ENCODE data around the gene SCN1B.

The SCN1B gene

DNA sequence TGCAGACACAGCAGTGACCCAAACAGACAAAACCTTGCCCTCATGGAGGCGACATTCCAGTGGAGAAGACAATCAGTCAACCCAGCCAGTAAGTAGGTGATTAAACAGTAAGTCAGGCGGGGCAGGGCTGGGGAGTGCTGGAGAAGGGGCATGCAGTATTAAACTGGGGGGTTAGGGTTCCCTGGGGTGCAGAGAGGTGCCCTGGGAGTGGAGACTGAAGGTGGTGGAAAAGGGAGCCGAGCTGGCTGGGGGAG, 54.2 kb downstream of the SCN1B start:
- Histone ChIP-seq H3K4me1 (ENCODE audit: control insufficient read depth, insufficient read depth, low read length) (no peaks in the 10 kb centered on the region), H3K36me3 (ENCODE audit: control insufficient read depth, insufficient read depth, low read length) (no peaks in the 10 kb centered on the region), H3K9me3 (ENCODE audit: control insufficient read depth, low read length) (no peaks in the 10 kb centered on the region), H3K27ac (ENCODE audit: insufficient read depth, low read depth, low read length, poor library complexity, severe bottlenecking) (no peak overlapping the region), H3K4me3 (ENCODE audit: insufficient read depth, low read depth, low read length) (no peak overlapping the region), H3K27me3 (ENCODE audit: control insufficient read depth, insufficient read depth, low read length, poor library complexity, severe bottlenecking) (no peaks in the 10 kb centered on the region)
- WGBS, 2 experiments, result 88 to 89% methylated on average over 3 of the region's 3 CpGs

DNA sequence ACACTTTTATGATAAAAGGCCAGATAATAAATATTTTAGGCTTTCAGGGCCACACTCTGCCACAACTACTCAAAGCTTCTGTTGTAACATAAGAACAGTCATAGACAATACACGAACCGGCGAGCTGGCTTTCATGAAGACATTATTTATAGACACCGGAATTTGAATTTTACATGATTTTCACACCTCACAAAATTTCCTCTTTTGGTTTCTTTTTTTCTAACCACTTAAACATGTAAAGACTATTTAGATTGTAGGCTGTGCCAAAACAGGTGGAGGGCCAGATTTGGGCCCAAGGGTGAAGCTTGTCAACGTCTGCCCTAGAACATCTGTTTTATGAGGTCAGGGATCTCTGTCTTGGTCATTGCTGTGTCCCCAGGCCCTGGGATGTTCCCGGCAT, 55.7 kb downstream of the SCN1B start:
- no peaks in the 10 kb centered on the region for H3K36me3 ChIP-seq (ENCODE audit: control insufficient read depth, insufficient read depth, low read length)
- no peak overlapping the region for H3K4me3 ChIP-seq (ENCODE audit: insufficient read depth, low read depth, low read length)
- H3K9me3 ChIP-seq (ENCODE audit: control insufficient read depth, low read length), result no peaks in the 10 kb centered on the region
- 83 to 87% methylated on average over 6 of the region's 6 CpGs for WGBS, 2 experiments
- H3K4me1 ChIP-seq (ENCODE audit: control insufficient read depth, insufficient read depth, low read length), result no peaks in the 10 kb centered on the region
- peaks cover 1% of the 10 kb centered on the region for H3K27me3 ChIP-seq (ENCODE audit: control insufficient read depth, insufficient read depth, low read length, poor library complexity, severe bottlenecking)
- no peak overlapping the region for H3K27ac ChIP-seq (ENCODE audit: insufficient read depth, low read depth, low read length, poor library complexity, severe bottlenecking)

DNA sequence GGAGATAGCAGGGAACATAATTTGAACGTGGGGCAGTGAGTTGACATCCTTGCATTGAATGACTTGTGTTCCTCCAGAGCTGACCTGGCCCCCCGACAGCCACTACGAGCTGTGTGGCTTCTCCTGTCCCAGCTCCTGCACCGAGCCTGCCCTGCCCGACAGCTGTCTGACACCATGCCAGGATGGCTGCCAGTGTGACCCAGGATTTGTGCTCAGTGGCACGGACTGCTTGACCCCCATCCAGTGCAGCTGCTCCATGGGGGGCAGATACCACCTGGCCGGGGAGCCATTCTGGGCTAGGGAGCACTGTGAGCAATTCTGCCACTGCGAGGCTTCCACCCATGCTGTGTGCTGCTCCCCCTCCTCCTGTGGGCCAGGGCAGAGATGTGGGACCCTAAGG, 56.2 kb downstream of the SCN1B start:
- no peaks in the 10 kb centered on the region for H3K9me3 ChIP-seq (ENCODE audit: control insufficient read depth, low read length)
- no peaks in the 10 kb centered on the region for H3K4me1 ChIP-seq (ENCODE audit: control insufficient read depth, insufficient read depth, low read length)
- no peaks in the 10 kb centered on the region for H3K36me3 ChIP-seq (ENCODE audit: control insufficient read depth, insufficient read depth, low read length)
- H3K4me3 ChIP-seq (ENCODE audit: insufficient read depth, low read depth, low read length), result no peak overlapping the region
- 90% methylated on average over 8 of the region's 8 CpGs for WGBS, 2 experiments
- H3K27me3 ChIP-seq (ENCODE audit: control insufficient read depth, insufficient read depth, low read length, poor library complexity, severe bottlenecking), result peaks cover 4% of the 10 kb centered on the region
- no peak overlapping the region for H3K27ac ChIP-seq (ENCODE audit: insufficient read depth, low read depth, low read length, poor library complexity, severe bottlenecking)

DNA sequence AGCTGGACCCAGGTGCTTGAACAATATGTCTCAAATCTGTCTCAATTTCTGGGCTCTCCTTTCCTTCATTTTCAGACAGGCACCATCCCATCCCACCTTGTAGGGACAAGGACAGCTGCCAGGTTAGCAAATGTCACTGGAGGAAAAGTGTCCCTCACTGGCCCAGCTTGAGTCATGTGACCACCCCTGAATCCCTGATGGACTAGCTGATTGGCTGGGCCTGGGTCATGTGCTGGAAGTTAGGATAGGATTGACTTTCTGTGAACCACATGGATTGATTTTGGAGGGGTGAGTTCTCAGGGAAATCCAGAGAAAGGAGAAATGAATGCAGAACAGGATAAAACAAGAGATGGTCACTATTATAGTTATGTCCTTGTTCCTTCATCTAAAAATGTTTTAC, 57.1 kb downstream of the SCN1B start:
- H3K36me3 ChIP-seq (ENCODE audit: control insufficient read depth, insufficient read depth, low read length), result no peaks in the 10 kb centered on the region
- no peak overlapping the region for H3K27ac ChIP-seq (ENCODE audit: insufficient read depth, low read depth, low read length, poor library complexity, severe bottlenecking)
- H3K4me1 ChIP-seq (ENCODE audit: control insufficient read depth, insufficient read depth, low read length), result no peaks in the 10 kb centered on the region
- no peak overlapping the region for H3K4me3 ChIP-seq (ENCODE audit: insufficient read depth, low read depth, low read length)
- no peaks in the 10 kb centered on the region for H3K9me3 ChIP-seq (ENCODE audit: control insufficient read depth, low read length)
- H3K27me3 ChIP-seq (ENCODE audit: control insufficient read depth, insufficient read depth, low read length, poor library complexity, severe bottlenecking), result peaks cover 4% of the 10 kb centered on the region

DNA sequence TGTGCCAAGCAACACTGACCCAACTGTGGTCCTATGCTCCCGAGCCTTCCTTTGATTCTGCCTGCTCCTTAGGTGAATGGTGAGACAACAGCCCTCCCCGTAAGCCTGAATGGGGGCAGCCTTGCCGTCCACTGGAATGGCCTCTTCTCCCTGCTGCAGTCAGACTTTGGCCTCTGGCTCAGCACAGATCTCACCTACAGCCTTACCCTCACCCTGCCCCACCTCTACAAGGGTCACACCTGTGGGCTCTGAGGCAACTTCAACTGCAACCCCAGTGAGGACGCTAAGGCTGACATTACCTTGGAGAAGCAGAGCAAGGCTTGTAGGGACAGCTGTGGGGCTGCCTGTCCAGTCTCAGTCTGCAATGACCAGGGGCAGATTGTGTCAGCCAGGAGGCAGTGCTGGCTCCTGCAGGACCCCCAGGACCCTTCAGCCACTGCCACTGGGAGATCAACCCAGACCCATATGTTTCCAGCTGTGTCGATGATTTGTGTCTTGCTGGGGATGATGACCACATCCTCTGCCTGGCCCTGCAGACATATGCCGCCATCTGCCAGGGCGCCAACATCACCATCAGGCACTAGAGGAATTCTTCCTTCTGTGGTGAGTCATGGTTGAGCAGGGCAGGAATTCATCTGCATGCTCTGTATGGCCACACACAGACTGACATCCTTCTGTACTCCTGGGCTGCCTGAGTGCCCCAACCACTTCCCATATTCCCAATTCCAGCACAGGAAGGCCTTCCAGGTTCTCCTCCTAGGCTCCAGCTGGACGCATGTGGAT, 58.1 kb downstream of the SCN1B start:
- H3K36me3 ChIP-seq (ENCODE audit: control insufficient read depth, insufficient read depth, low read length), result no peaks in the 10 kb centered on the region
- no peaks in the 10 kb centered on the region for H3K4me1 ChIP-seq (ENCODE audit: control insufficient read depth, insufficient read depth, low read length)
- 89% methylated on average over 8 of the region's 8 CpGs for WGBS, 2 experiments
- H3K27ac ChIP-seq (ENCODE audit: insufficient read depth, low read depth, low read length, poor library complexity, severe bottlenecking), result no peak overlapping the region
- no peak overlapping the region for H3K4me3 ChIP-seq (ENCODE audit: insufficient read depth, low read depth, low read length)
- peaks cover 4% of the 10 kb centered on the region for H3K27me3 ChIP-seq (ENCODE audit: control insufficient read depth, insufficient read depth, low read length, poor library complexity, severe bottlenecking)
- no peaks in the 10 kb centered on the region for H3K9me3 ChIP-seq (ENCODE audit: control insufficient read depth, low read length)

DNA sequence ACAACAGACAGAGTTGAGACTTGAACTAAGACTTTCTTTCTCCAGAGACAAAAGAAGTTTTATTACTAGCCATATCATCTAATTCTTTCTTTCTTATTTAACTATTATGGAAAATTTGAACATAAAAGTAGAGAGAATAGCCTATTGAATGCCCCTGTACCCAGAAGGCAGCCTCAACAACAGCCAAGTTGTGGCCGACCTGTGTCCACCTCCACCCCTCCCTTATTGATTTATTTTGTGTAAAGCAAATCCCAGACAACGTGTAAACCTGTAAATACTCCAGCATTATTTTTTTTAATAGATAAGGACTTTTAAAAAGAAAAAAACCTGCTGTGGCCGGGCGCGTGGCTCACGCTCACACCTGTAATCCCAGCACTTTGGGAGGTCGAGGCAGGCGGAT, 59.3 kb downstream of the SCN1B start:
- Histone ChIP-seq H3K27me3 (ENCODE audit: control insufficient read depth, insufficient read depth, low read length, poor library complexity, severe bottlenecking) (peaks cover 4% of the 10 kb centered on the region), H3K27ac (ENCODE audit: insufficient read depth, low read depth, low read length, poor library complexity, severe bottlenecking) (no peak overlapping the region), H3K4me3 (ENCODE audit: insufficient read depth, low read depth, low read length) (no peak overlapping the region), H3K9me3 (ENCODE audit: control insufficient read depth, low read length) (no peaks in the 10 kb centered on the region), H3K4me1 (ENCODE audit: control insufficient read depth, insufficient read depth, low read length) (no peaks in the 10 kb centered on the region), H3K36me3 (ENCODE audit: control insufficient read depth, insufficient read depth, low read length) (no peaks in the 10 kb centered on the region)
- 91 to 93% methylated on average over 6 to 7 of the region's 8 CpGs for WGBS, 2 experiments

Measured in ectodermal cell (in vitro differentiated cells).